DND-41 (cell line): Measurements from ENCODE around the gene RANBP17.

ENCODE experiments used
- EZH2 ChIP-seq: IDR thresholded peaks from 3 replicates; pipeline ENCODE4 v1.6.1; 2012; ENCODE audit warnings: borderline replicate concordance, low read depth, mild to moderate bottlenecking, moderate library complexity, low read length, inconsistent platforms; ENCODE audit not compliant: severe bottlenecking
- TF ChIP-seq, protein P1 (sequence below): IDR thresholded peaks from 2 replicates; pipeline ENCODE4 v1.5.1; 2012; ENCODE audit warnings: borderline replicate concordance, low read length, moderate library complexity, mild to moderate bottlenecking; ENCODE audit not compliant: poor library complexity, severe bottlenecking; ENCODE audit errors: extremely low read depth

DNA sequence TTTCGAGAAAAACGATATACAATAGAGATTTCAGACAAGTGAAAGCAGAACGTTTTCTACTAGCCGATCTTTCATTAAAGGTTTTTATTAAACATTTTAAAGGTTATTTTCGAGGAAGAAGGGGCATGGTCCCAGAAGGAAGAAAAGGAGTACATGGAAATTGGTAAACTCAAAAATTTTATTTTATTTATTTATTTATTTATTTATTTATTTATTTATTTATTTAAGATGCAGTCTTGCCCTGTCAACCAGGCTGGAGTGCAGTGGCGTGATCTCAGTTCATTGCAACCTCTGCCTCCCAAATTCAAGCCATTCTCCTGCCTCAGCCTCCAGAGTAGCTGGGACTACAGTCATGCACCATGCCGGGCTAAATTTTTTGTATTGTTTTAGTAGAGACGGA is 77.4 kb downstream of the RANBP17 start:
- TF ChIP-seq, protein P1, sequence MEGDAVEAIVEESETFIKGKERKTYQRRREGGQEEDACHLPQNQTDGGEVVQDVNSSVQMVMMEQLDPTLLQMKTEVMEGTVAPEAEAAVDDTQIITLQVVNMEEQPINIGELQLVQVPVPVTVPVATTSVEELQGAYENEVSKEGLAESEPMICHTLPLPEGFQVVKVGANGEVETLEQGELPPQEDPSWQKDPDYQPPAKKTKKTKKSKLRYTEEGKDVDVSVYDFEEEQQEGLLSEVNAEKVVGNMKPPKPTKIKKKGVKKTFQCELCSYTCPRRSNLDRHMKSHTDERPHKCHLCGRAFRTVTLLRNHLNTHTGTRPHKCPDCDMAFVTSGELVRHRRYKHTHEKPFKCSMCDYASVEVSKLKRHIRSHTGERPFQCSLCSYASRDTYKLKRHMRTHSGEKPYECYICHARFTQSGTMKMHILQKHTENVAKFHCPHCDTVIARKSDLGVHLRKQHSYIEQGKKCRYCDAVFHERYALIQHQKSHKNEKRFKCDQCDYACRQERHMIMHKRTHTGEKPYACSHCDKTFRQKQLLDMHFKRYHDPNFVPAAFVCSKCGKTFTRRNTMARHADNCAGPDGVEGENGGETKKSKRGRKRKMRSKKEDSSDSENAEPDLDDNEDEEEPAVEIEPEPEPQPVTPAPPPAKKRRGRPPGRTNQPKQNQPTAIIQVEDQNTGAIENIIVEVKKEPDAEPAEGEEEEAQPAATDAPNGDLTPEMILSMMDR: no peak
- TF ChIP-seq EZH2: no peak
